HUES64 (cell line): ENCODE results near the gene PPFIA3.
"Not testable (repeated sequence)": the region's sequence is repeated elsewhere in the genome, so short reads cannot be mapped to it uniquely, and the experiment has no call there.

Source experiments
- H3K27ac ChIP-seq: 2 replicates; pipeline ENCODE4 v1.7.0; 2013; ENCODE audit warnings: low read depth, low read length, inconsistent platforms
- H3K27me3 ChIP-seq: 2 replicates; pipeline ENCODE4 v1.6.1; 2013; ENCODE audit warnings: mild to moderate bottlenecking, low read length; ENCODE audit not compliant: insufficient read depth
- H3K36me3 ChIP-seq: 2 replicates; pipeline ENCODE4 v1.6.1; 2013; ENCODE audit warnings: mild to moderate bottlenecking, low read length; ENCODE audit not compliant: insufficient read depth
- H3K4me1 ChIP-seq: 2 replicates; pipeline ENCODE4 v1.6.1; 2013; ENCODE audit warnings: mild to moderate bottlenecking, low read length, moderate library complexity; ENCODE audit not compliant: insufficient read depth
- H3K4me3 ChIP-seq: 2 replicates; pipeline ENCODE4 v1.5.1; 2013; ENCODE audit warnings: mild to moderate bottlenecking, low read length, moderate library complexity
- H3K9ac ChIP-seq: 2 replicates; pipeline ENCODE4 v1.6.1; 2013; ENCODE audit warnings: mild to moderate bottlenecking, low read depth, low read length
- H3K9me3 ChIP-seq: 2 replicates; pipeline ENCODE4 v1.6.1; 2013; ENCODE audit warnings: low read depth, low read length; ENCODE audit not compliant: insufficient read depth
- WGBS: fragments of 150-250, 120-280 bp; methylation state at CpG from one replicate; pipeline ENCODE4 v1.1.7; 2013; ENCODE audit warnings: missing lambda C conversion rate; 5-methylcytosine and 5-hydroxymethylcytosine counted together

PPFIA3 gene

GRCh38 chr19:49142866-49143335 is 23.6 kb downstream of the PPFIA3 start:
- no peak overlapping the region for H3K27ac ChIP-seq
- 3% methylated on average over 21 of the region's 21 CpGs for WGBS
- 0 out of 2 replicates have a peak, but pooled peaks cover 4% of the 10 kb centered on the region for H3K4me1 ChIP-seq
- no peaks in the 10 kb centered on the region for H3K27me3 ChIP-seq
- H3K36me3 ChIP-seq, result no peaks in the 10 kb centered on the region
- peak overlapping the region; percentile 78 for H3K4me3 ChIP-seq
- H3K9me3 ChIP-seq, result no peaks in the 10 kb centered on the region
- H3K9ac ChIP-seq, result no peak overlapping the region; the same call in 1 of the 2 replicates

GRCh38 chr19:49145573-49146407 is 26.4 kb downstream of the PPFIA3 start:
- Histone ChIP-seq H3K36me3 (no peaks in the 10 kb centered on the region), H3K27ac (peak overlapping the region; percentile 50; the same call in 1 of the 2 replicates), H3K4me3 (peak overlapping the region; percentile 55), H3K9ac (peak overlapping the region; percentile 45; the same call in 1 of the 2 replicates), H3K27me3 (no peaks in the 10 kb centered on the region), H3K4me1 (0 out of 2 replicates have a peak, but pooled peaks cover 7% of the 10 kb centered on the region), H3K9me3 (no peaks in the 10 kb centered on the region)
- WGBS, result 8% methylated on average over 30 of the region's 30 CpGs

GRCh38 chr19:49146408-49146770 is 27.0 kb downstream of the PPFIA3 start:
- not testable (repeated sequence) for H3K4me1 ChIP-seq, H3K36me3 ChIP-seq, H3K27me3 ChIP-seq, H3K9me3 ChIP-seq
- Histone ChIP-seq H3K27ac (peak overlapping the region; percentile 50; the same call in 1 of the 2 replicates), H3K4me3 (peak overlapping the region; percentile 55), H3K9ac (peak overlapping the region; percentile 45; the same call in 1 of the 2 replicates)
- WGBS, result 16% methylated on average over 7 of the region's 7 CpGs

GRCh38 chr19:49148044-49148682 is 28.8 kb downstream of the PPFIA3 start:
- H3K27ac ChIP-seq, result no peak overlapping the region
- H3K36me3 ChIP-seq, result no peaks in the 10 kb centered on the region
- 0 out of 2 replicates have a peak, but pooled peaks cover 7% of the 10 kb centered on the region for H3K4me1 ChIP-seq
- H3K4me3 ChIP-seq, result peak overlapping the region; percentile 91
- H3K9me3 ChIP-seq, result no peaks in the 10 kb centered on the region
- H3K27me3 ChIP-seq, result peaks cover 8% of the 10 kb centered on the region
- 80% methylated on average over 11 of the region's 11 CpGs for WGBS
- no peak overlapping the region for H3K9ac ChIP-seq

- Histone ChIP-seq H3K27me3 (peaks cover 17% of the 10 kb centered on the region), H3K36me3 (no peaks in the 10 kb centered on the region), H3K9me3 (no peaks in the 10 kb centered on the region), H3K4me3 (peak overlapping the region; percentile 91), H3K27ac (peak overlapping the region; percentile 85), H3K4me1 (0 out of 2 replicates have a peak, but pooled peaks cover 7% of the 10 kb centered on the region), H3K9ac (peak overlapping the region; percentile 56)
- WGBS, result 1% methylated on average over 49 of the region's 49 CpGs
Measured at GRCh38 chr19:49148784-49149651, 29.7 kb downstream of the PPFIA3 start.

- peaks cover 17% of the 10 kb centered on the region for H3K27me3 ChIP-seq
- H3K36me3 ChIP-seq, result no peaks in the 10 kb centered on the region
- H3K9ac ChIP-seq, result peak overlapping the region; percentile 88
- 0 out of 2 replicates have a peak, but pooled peaks cover 7% of the 10 kb centered on the region for H3K4me1 ChIP-seq
- under 1% methylated on average over 23 of the region's 23 CpGs for WGBS
- no peaks in the 10 kb centered on the region for H3K9me3 ChIP-seq
- H3K4me3 ChIP-seq, result peak overlapping the region; percentile 91
- peak overlapping the region; percentile 85 for H3K27ac ChIP-seq
Measured at GRCh38 chr19:49149652-49150105, 30.3 kb downstream of the PPFIA3 start.

GRCh38 chr19:49150106-49150943 is 31.0 kb downstream of the PPFIA3 start:
- H3K9me3 ChIP-seq, result no peaks in the 10 kb centered on the region
- H3K9ac ChIP-seq, result peak overlapping the region; percentile 88
- peak overlapping the region; percentile 85 for H3K27ac ChIP-seq
- H3K27me3 ChIP-seq, result peaks cover 17% of the 10 kb centered on the region
- no peaks in the 10 kb centered on the region for H3K36me3 ChIP-seq
- WGBS, result under 1% methylated on average over 72 of the region's 75 CpGs
- H3K4me1 ChIP-seq, result peaks cover 12% of the 10 kb centered on the region
- peak overlapping the region; percentile 91 for H3K4me3 ChIP-seq

GRCh38 chr19:49150944-49151243 is 31.6 kb downstream of the PPFIA3 start:
- no peak overlapping the region for H3K27ac ChIP-seq
- 20% methylated on average over 15 of the region's 16 CpGs for WGBS
- H3K9ac ChIP-seq, result 0 out of 2 replicates have a peak overlapping the region, but pooled peaks have one; percentile 88
- H3K27me3 ChIP-seq, result peaks cover 17% of the 10 kb centered on the region
- no peaks in the 10 kb centered on the region for H3K9me3 ChIP-seq
- H3K4me3 ChIP-seq, result peak overlapping the region; percentile 91
- no peaks in the 10 kb centered on the region for H3K36me3 ChIP-seq
- H3K4me1 ChIP-seq, result peaks cover 17% of the 10 kb centered on the region

- WGBS, result 13% methylated on average over 45 of the region's 45 CpGs
- Histone ChIP-seq H3K4me1 (peaks cover 21% of the 10 kb centered on the region), H3K9me3 (no peaks in the 10 kb centered on the region), H3K27ac (no peak overlapping the region; the same call in 1 of the 2 replicates), H3K4me3 (peak overlapping the region; percentile 91), H3K36me3 (no peaks in the 10 kb centered on the region), H3K9ac (no peak overlapping the region), H3K27me3 (peaks cover 21% of the 10 kb centered on the region)
Measured at GRCh38 chr19:49151267-49152118, 32.1 kb downstream of the PPFIA3 start.
